COLO668 (cell line): ENCODE data around the gene TEKT2.

ENCODE experiments used
- DNase-seq: peaks from one replicate; lab custom pipeline; 2025; ENCODE audit not compliant: unreplicated experiment; lab: John Stamatoyannopoulos, UW

The TEKT2 gene

GRCh38 chr1:36087233-36088123 is 3.6 kb downstream of the TEKT2 start:
- DNase-seq = peak; percentile 27

- DNase-seq = no peak
Measured at GRCh38 chr1:36088265-36088576, 4.3 kb downstream of the TEKT2 start.

- peak; percentile 97 for DNase-seq
Measured at GRCh38 chr1:36088577-36089392, 4.9 kb downstream of the TEKT2 start, which contains the start of gene ADPRS. Gene ADPRS (plus strand): TSS chr1:36088892. CDS start chr1:36088905, 13 bp downstream.

- DNase-seq = no peak
Measured at GRCh38 chr1:36089393-36090121, 5.7 kb downstream of the TEKT2 start.

- no peak for DNase-seq
Measured at GRCh38 chr1:36091141-36091540, 7.2 kb downstream of the TEKT2 start.

GRCh38 chr1:36091698-36092097 is 7.8 kb downstream of the TEKT2 start:
- DNase-seq = no peak

- DNase-seq = no peak
Measured at GRCh38 chr1:36092166-36092797, 8.4 kb downstream of the TEKT2 start.

- no peak for DNase-seq
Measured at GRCh38 chr1:36092798-36093185, 8.9 kb downstream of the TEKT2 start.

GRCh38 chr1:36093226-36093625 is 9.3 kb downstream of the TEKT2 start:
- DNase-seq = no peak

GRCh38 chr1:36093929-36094328 is 10.0 kb downstream of the TEKT2 start:
- DNase-seq = no peak

- no peak for DNase-seq
Measured at GRCh38 chr1:36094621-36095061, 10.7 kb downstream of the TEKT2 start.

GRCh38 chr1:36095760-36096405 is 12.0 kb downstream of the TEKT2 start:
- no peak for DNase-seq

- DNase-seq = peak; percentile 27
Measured at GRCh38 chr1:36096500-36097432, 12.9 kb downstream of the TEKT2 start.

- DNase-seq = peak; percentile 28
Measured at GRCh38 chr1:36097693-36098585, 14.0 kb downstream of the TEKT2 start.

GRCh38 chr1:36098650-36099365 is 14.9 kb downstream of the TEKT2 start:
- no peak for DNase-seq

- DNase-seq = peak; percentile 88
Measured at GRCh38 chr1:36099681-36100341, 15.9 kb downstream of the TEKT2 start.

- DNase-seq = no peak
Measured at GRCh38 chr1:36100376-36100775, 16.5 kb downstream of the TEKT2 start.
